GM23248 (cell line): ENCODE results near the gene TNFRSF18.

Experiments
- EZH2 ChIP-seq: fragments of 200-600 bp; sonication (generic); IDR thresholded peaks from 2 replicates; pipeline ENCODE4 v1.6.1; 2018; ENCODE audit warnings: antibody characterized with exemption, mild to moderate bottlenecking; ENCODE audit not compliant: insufficient read depth, poor library complexity, severe bottlenecking
- EZH2phosphoT487 ChIP-seq: fragments of 200-600 bp; sonication (generic); IDR thresholded peaks from 2 replicates; pipeline ENCODE4 v1.6.1; 2018; ENCODE audit warnings: antibody characterized with exemption, moderate library complexity, mild to moderate bottlenecking, low read depth; ENCODE audit not compliant: insufficient read depth

DNA sequence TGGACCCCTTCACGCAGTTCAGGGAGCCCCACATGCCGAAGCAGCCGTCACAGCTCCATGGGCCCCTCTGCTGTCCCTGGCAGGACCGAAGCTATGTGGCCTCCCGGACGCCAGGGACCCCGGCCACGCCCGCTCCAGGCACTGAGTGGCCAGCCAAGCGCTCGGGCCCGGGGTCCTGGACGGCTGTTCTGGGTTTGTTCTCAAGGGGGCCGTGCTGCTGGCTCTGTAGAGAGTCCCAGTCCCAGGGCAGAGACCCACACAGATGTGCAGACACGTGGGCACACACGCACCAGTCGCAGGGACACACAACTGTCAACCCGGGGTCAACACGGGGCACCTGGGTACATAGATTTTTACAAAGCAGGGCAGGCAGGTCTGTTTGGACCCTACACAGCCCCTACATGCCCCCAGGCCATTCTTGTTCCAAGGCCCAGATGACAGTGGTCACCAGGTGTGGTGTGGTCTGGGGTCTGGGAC, 32.3 kb upstream of the TNFRSF18 start:
- TF ChIP-seq EZH2 (no peak), EZH2phosphoT487 (no peak)
